Measurements from ENCODE around the gene TBC1D13. TPM values are rescaled to one million over a fixed set of nuclear protein-coding genes. Genes with fewer than 3 reads are reported as not detected.
"Not testable (repeated sequence)": the region's sequence is repeated elsewhere in the genome, so short reads cannot be mapped to it uniquely, and the experiment has no call there.

TBC1D13 gene
- total RNA-seq, 1 experiment from 2014 or later, result 5.9 TPM

DNA sequence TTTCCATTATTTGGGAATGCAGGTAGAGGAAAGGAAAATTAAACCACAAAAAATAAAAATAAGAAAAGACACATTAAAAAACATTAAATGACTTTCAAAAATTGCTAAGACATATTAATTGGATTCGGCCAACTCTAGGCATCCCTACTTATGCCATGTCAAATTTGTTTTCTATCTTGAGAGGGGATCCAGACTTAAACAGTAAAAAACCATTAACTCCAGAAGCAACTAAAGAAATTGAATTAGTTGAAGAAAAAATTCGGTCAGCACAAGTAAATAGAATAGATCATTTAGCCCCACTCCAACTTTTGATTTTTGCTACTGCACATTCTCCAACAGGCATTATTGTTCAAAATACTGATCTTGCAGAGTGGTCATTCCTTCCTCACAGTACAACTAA is 65.6 kb downstream of the TBC1D13 start:
- not testable (repeated sequence) for DNase-seq (ENCODE audit: low read depth in 1 of 2, low spot score in 2 of 2); H3K27me3 ChIP-seq (replicated peaks); H3K4me3 ChIP-seq; H3K4me1 ChIP-seq (replicated peaks); H3K36me3 ChIP-seq; H3K27ac ChIP-seq; H3K9me3 ChIP-seq (replicated peaks)

DNA sequence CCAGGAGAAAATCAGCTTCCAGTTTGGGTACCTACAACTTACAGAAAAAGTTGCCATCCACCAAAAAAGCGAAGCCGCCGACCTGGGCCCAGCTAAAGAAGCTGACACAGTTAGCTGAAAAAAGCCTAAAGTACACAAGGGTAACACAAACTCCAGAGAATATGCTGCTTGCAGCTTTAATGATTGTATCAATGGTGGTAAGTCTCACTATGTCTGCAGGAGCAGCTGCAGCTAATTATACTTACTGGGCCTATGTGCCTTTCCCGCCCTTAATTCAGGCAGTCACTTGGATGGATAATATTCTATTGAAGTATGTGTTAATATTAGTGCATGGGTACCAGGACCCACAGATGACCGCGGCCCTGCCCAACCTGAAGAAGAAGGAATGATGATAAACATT is 67.4 kb downstream of the TBC1D13 start:
- H3K4me1 ChIP-seq (replicated peaks); DNase-seq (ENCODE audit: low read depth in 1 of 2, low spot score in 2 of 2); H3K4me3 ChIP-seq; H3K9me3 ChIP-seq (replicated peaks); H3K27me3 ChIP-seq (replicated peaks); H3K27ac ChIP-seq; H3K36me3 ChIP-seq: not testable (repeated sequence)

DNA sequence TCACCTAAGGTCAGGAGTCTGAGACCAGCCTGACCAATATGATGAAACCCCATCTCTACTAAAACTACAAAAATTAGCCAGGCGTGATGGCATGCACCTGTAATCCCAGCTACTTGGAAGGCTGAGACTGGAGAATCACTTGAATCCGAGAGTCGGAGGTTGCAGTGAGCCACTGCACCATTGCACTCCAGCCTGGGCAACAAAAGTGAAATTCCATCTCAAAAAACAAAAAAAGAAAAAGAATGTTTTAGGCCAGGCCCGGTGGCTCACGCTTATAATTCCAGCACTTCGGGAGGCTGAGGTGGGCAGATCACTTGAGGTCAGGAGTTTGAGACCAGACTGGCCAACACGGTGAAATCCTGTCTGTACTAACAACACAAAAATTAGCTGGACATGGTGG is 71.4 kb downstream of the TBC1D13 start:
- H3K36me3 ChIP-seq; H3K4me1 ChIP-seq (replicated peaks); H3K4me3 ChIP-seq; H3K27ac ChIP-seq; H3K27me3 ChIP-seq (replicated peaks); H3K9me3 ChIP-seq (replicated peaks); DNase-seq (ENCODE audit: low read depth in 1 of 2, low spot score in 2 of 2): not testable (repeated sequence)

Other genes starting within 250 kb of the TBC1D13 start
- 165 and 181 TPM in 2 replicates for gene SPTAN1, start 234.7 kb upstream of the TBC1D13 start, total RNA-seq (2014; rRNA removed; shearing (Covaris generic))
- 79.8 and 85.3 TPM in 2 replicates for gene DYNC2I2, start 130.4 kb upstream of the TBC1D13 start, total RNA-seq (2014; rRNA removed; shearing (Covaris generic))
- 538 and 648 TPM in 2 replicates for gene SET, start 98.0 kb upstream of the TBC1D13 start, total RNA-seq (2014; rRNA removed; shearing (Covaris generic))
- gene PKN3, start 84.8 kb upstream of the TBC1D13 start, total RNA-seq (2014; rRNA removed; shearing (Covaris generic)), result 9.5 and 13.6 TPM in 2 replicates
- gene ZDHHC12, start 63.1 kb upstream of the TBC1D13 start, total RNA-seq (2014; rRNA removed; shearing (Covaris generic)), result 47.1 and 62.1 TPM in 2 replicates
- gene ZER1, start 15.3 kb upstream of the TBC1D13 start, total RNA-seq (2014; rRNA removed; shearing (Covaris generic)), result 10.5 and 13.2 TPM in 2 replicates
- gene ENDOG, start 31.2 kb downstream of the TBC1D13 start, total RNA-seq (2014; rRNA removed; shearing (Covaris generic)), result 27.5 and 41.8 TPM in 2 replicates
- gene SPOUT1, start 42.5 kb downstream of the TBC1D13 start, total RNA-seq (2014; rRNA removed; shearing (Covaris generic)), result 13.5 and 15.3 TPM in 2 replicates
- 7.9 and 18.3 TPM in 2 replicates for gene KYAT1, start 94.7 kb downstream of the TBC1D13 start, total RNA-seq (2014; rRNA removed; shearing (Covaris generic))
- 88.7 and 99.4 TPM in 2 replicates for gene LRRC8A, start 94.9 kb downstream of the TBC1D13 start, total RNA-seq (2014; rRNA removed; shearing (Covaris generic))
- gene PHYHD1, start 133.7 kb downstream of the TBC1D13 start, total RNA-seq (2014; rRNA removed; shearing (Covaris generic)), result not detected in 2 replicates
- 26.6 and 31.6 TPM in 2 replicates for gene DOLK, start 160.3 kb downstream of the TBC1D13 start, total RNA-seq (2014; rRNA removed; shearing (Covaris generic))
- 32.3 and 76.3 TPM in 2 replicates for gene NUP188, start 160.4 kb downstream of the TBC1D13 start, total RNA-seq (2014; rRNA removed; shearing (Covaris generic))
- 25.6 and 39.9 TPM in 2 replicates for gene SH3GLB2, start 241.1 kb downstream of the TBC1D13 start, total RNA-seq (2014; rRNA removed; shearing (Covaris generic))
- gene MIGA2, start 249.4 kb downstream of the TBC1D13 start, total RNA-seq (2014; rRNA removed; shearing (Covaris generic)), result 17.6 and 24.9 TPM in 2 replicates